ENCODE data around the gene FAM111A. TPM values are rescaled to one million over a fixed set of nuclear protein-coding genes. Genes with fewer than 3 reads are reported as not detected.
"Not testable (repeated sequence)": the region's sequence is repeated elsewhere in the genome, so short reads cannot be mapped to it uniquely, and the experiment has no call there.

FAM111A gene, protein sequence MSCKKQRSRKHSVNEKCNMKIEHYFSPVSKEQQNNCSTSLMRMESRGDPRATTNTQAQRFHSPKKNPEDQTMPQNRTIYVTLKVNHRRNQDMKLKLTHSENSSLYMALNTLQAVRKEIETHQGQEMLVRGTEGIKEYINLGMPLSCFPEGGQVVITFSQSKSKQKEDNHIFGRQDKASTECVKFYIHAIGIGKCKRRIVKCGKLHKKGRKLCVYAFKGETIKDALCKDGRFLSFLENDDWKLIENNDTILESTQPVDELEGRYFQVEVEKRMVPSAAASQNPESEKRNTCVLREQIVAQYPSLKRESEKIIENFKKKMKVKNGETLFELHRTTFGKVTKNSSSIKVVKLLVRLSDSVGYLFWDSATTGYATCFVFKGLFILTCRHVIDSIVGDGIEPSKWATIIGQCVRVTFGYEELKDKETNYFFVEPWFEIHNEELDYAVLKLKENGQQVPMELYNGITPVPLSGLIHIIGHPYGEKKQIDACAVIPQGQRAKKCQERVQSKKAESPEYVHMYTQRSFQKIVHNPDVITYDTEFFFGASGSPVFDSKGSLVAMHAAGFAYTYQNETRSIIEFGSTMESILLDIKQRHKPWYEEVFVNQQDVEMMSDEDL
- total RNA-seq (2021) (47.7 and 54.8 TPM in 2 replicates), Bru-seq, nascent RNA (percentile 94 among the genes with signal in this experiment), BruChase-seq, experiment 1, labeled RNA remaining after a 2-hour chase (percentile 97 among the genes with signal in this experiment), BruChase-seq, experiment 2, labeled RNA remaining after a 6-hour chase (percentile 96 among the genes with signal in this experiment)
- long read RNA-seq, transcript FAM111A-201 (4 exons, 3,592 nt), result major isoform, 6 of 66 reads
- long read RNA-seq, transcript FAM111A-202 (5 exons, 3,780 nt), result minor isoform, 5 of 66 reads
- long read RNA-seq, partial matches to known transcripts, result 17 of 66 reads
- long read RNA-seq, other reads (novel, unspliced or antisense), result 34 of 66 reads

DNA sequence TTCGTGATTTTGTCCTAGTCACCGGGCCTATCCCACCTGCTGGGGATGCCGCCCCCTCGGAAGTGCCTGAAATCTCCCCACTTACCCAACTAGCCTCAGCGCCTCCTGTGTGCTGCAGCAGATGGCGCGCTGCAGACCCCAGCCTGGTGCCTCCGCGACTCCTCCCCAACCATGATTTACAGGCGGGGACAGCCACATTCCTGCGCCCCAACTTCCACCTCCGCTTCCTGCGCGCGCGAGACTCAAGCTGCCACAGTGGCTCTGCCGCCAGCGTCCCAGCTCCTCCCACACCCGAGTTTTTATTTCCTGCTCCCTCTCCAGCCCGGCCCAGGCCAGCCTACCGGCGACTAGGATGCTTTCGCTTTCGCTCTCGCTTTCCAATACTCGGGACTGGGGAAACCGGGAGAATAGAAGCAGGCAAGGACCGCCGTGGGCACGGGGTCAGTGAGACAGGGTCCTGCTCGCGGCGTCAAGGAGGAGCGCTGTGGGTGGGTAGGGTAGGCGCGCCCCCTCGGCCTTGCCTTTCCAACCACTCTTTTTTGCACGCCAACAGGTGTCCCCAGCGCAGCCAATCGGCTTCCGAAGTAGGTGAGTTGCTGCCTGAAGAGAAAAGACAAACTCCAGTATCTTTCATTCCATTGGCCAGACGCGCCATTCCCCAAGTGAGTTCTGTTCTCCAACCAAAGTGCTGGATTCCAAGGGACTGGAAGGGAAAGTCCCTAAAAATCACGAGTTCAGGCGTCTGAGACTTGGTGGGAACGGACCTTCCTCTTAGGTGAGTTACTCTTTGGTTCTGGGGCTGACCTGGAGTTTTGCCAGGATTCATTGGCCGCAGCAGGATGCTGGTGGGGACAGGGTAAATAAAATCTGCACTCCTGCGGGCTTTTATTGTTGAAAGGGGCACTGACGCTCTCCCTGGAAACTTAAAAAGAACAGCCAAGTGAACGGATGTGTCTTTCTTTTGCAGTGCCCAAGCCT is at the start of gene FAM111A:
TSS of gene FAM111A (plus strand) at position 327 of the 978 bp plus-strand sequence. CDS start 6,017 bp downstream, outside the sequence.
- Histone ChIP-seq H3K9me3 (ENCODE audit: low read depth, low read length, poor library complexity, severe bottlenecking) (no peaks in the 10 kb centered on the region), H3K27me3 (replicated peaks; ENCODE audit: insufficient read depth, low read depth, low read length, poor library complexity) (no peaks in the 10 kb centered on the region), H3K27ac (ENCODE audit: low read depth, low read length, poor library complexity, severe bottlenecking) (peak within 1 kb of the TSS; percentile 80), H3K4me3 (ENCODE audit: low read depth, low read length, poor library complexity, severe bottlenecking) (peak within 1 kb of the TSS; percentile 68), H3K4me1 (ENCODE audit: insufficient read depth, low read length, poor library complexity, severe bottlenecking) (peaks cover 22% of the 10 kb centered on the region), H3K36me3 (ENCODE audit: insufficient read depth, low read length, poor library complexity, severe bottlenecking) (peaks cover 5% of the 10 kb centered on the region)
- ChIA-PET POLR2A (ENCODE audit: low non-redundant PET) (no interaction called here), CTCF (interaction anchor here (0.6 to 1.7 kb wide), 2 partner anchors 16 to 85 kb away, joined by 3 to 13 read pairs; no protein-coding TSS in a partner anchor)
- TF ChIP-seq EZH2 (IDR thresholded peaks at IDR 0.05; ENCODE audit: borderline replicate concordance, low read depth, low read length, poor library complexity, severe bottlenecking) (no peak), CTCF (conservative IDR thresholded peaks at IDR 0.05; ENCODE audit: low read depth, low read length) (peak; percentile 68)
- DNase-seq (ENCODE audit: low spot score), result peak; percentile 95
- intact Hi-C loops (cut with micrococcal nuclease; ENCODE audit: unreplicated experiment), result no loop called here
- BruUV-seq (replicated peaks), result no TSS peak

- H3K9me3 ChIP-seq (ENCODE audit: low read depth, low read length, poor library complexity, severe bottlenecking); H3K36me3 ChIP-seq (ENCODE audit: insufficient read depth, low read length, poor library complexity, severe bottlenecking); H3K4me1 ChIP-seq (ENCODE audit: insufficient read depth, low read length, poor library complexity, severe bottlenecking); H3K4me3 ChIP-seq (ENCODE audit: low read depth, low read length, poor library complexity, severe bottlenecking); DNase-seq (ENCODE audit: low spot score); intact Hi-C loops (cut with micrococcal nuclease; ENCODE audit: unreplicated experiment); CTCF ChIA-PET; POLR2A ChIA-PET (ENCODE audit: low non-redundant PET); H3K27ac ChIP-seq (ENCODE audit: low read depth, low read length, poor library complexity, severe bottlenecking); BruUV-seq (replicated peaks): not testable (repeated sequence)
- peaks cover 27% of the 10 kb centered on the region for H3K27me3 ChIP-seq (replicated peaks; ENCODE audit: insufficient read depth, low read depth, low read length, poor library complexity)
These were observed 49.1 kb upstream of the FAM111A start for GRCh38 chr11:59093576-59093975.

DNA sequence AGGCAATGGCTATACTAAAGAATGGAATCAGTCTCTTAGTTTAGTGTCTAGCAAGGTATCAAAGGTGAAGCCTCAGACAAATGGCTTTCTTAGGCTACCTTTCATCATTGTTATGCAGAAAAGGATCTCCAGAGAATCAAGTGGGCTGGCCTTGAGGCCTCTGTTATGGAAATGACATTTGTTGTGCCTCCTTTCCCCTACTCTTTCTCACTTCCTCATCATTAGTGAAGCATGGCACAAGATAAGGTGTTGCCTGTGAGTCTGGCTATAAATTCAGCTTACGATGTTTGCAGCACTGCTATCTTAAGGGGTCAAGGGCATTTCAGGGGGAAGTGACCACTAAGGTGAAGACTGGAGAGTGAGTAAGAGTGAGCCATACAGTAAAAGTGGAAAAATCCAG is 47.4 kb upstream of the FAM111A start:
- H3K9me3 ChIP-seq (ENCODE audit: low read depth, low read length, poor library complexity, severe bottlenecking); POLR2A ChIA-PET (ENCODE audit: low non-redundant PET); intact Hi-C loops (cut with micrococcal nuclease; ENCODE audit: unreplicated experiment); BruUV-seq (replicated peaks); H3K27ac ChIP-seq (ENCODE audit: low read depth, low read length, poor library complexity, severe bottlenecking); H3K4me3 ChIP-seq (ENCODE audit: low read depth, low read length, poor library complexity, severe bottlenecking); H3K4me1 ChIP-seq (ENCODE audit: insufficient read depth, low read length, poor library complexity, severe bottlenecking); DNase-seq (ENCODE audit: low spot score); H3K36me3 ChIP-seq (ENCODE audit: insufficient read depth, low read length, poor library complexity, severe bottlenecking); CTCF ChIA-PET: not testable (repeated sequence)
- H3K27me3 ChIP-seq (replicated peaks; ENCODE audit: insufficient read depth, low read depth, low read length, poor library complexity), result peaks cover 27% of the 10 kb centered on the region

DNA sequence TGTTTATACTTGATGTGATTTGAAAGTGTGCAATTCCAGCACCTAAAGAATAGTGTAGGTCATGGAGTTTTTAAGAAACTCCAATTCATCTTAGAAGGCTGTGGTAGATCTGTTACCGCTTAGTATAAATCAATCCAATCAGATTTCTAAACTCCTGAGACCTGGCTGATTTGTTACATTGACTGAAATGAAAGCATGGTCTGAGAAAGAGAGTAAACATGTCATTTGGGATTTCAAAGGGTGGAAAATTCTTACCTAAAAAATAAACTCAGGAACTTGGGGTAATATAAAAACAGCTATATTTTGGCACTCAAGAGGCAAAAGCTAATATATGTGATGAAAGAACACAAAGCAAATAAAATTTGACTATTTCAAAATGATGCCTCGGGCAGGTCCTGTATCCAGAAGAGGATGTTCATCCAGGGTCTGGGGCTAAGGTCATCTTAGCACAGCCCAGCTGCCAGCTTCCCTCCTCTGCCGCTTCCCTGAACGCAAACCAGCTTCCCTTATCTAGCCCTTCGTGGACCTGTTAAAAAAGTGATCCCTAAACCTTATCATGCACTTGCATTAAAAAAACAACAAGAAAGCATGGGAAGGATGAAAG is 46.6 kb upstream of the FAM111A start:
- H3K36me3 ChIP-seq (ENCODE audit: insufficient read depth, low read length, poor library complexity, severe bottlenecking); DNase-seq (ENCODE audit: low spot score); H3K4me1 ChIP-seq (ENCODE audit: insufficient read depth, low read length, poor library complexity, severe bottlenecking); H3K27ac ChIP-seq (ENCODE audit: low read depth, low read length, poor library complexity, severe bottlenecking); H3K4me3 ChIP-seq (ENCODE audit: low read depth, low read length, poor library complexity, severe bottlenecking); POLR2A ChIA-PET (ENCODE audit: low non-redundant PET); BruUV-seq (replicated peaks); H3K9me3 ChIP-seq (ENCODE audit: low read depth, low read length, poor library complexity, severe bottlenecking): not testable (repeated sequence)
- intact Hi-C loops (cut with micrococcal nuclease; ENCODE audit: unreplicated experiment), result loop anchor here (2.0 kb wide), 1 partner anchor 63 kb away; no protein-coding TSS in a partner anchor
- CTCF ChIA-PET, result interaction anchor here (1.0 kb wide), 1 partner anchor 62 kb away, joined by 3 read pairs; no protein-coding TSS in a partner anchor
- peaks cover 31% of the 10 kb centered on the region for H3K27me3 ChIP-seq (replicated peaks; ENCODE audit: insufficient read depth, low read depth, low read length, poor library complexity)

Data from A673 (cell line).